Neural progenitor cell (in vitro differentiated cells): ENCODE results near the gene MAMDC4. TPM values are rescaled to one million over a fixed set of nuclear protein-coding genes. Genes with fewer than 3 reads are reported as not detected.

Experiments used
- DNase-seq: peaks from one replicate; pipeline ENCODE4 v3.0.0-alpha.2; 2016; ENCODE audit warnings: low spot score
- H2AFZ ChIP-seq: fragments of 200-600 bp; sonication (generic); replicated peaks from 2 replicates; pipeline ENCODE4 v1.6.1; 2016; ENCODE audit warnings: antibody characterized with exemption
- H3F3A ChIP-seq: fragments of 200-600 bp; sonication (generic); 2 replicates; pipeline ENCODE4 v1.6.1; 2016; ENCODE audit warnings: antibody characterized with exemption, low read depth
- H3K27ac ChIP-seq: fragments of 200-600 bp; sonication (generic); 2 replicates; pipeline ENCODE4 v1.5.1; 2016; ENCODE audit warnings: mild to moderate bottlenecking
- H3K27me3 ChIP-seq: fragments of 200-600 bp; sonication (generic); 2 replicates; pipeline ENCODE4 v1.6.1; 2016; ENCODE audit warnings: mild to moderate bottlenecking, moderate library complexity
- H3K36me3 ChIP-seq: fragments of 200-600 bp; sonication (generic); 2 replicates; pipeline ENCODE4 v1.5.1; 2016
- H3K4me1 ChIP-seq: fragments of 200-600 bp; sonication (generic); 2 replicates; pipeline ENCODE4 v1.6.1; 2016; ENCODE audit warnings: mixed run types
- H3K4me2 ChIP-seq: fragments of 200-600 bp; sonication (generic); 2 replicates; pipeline ENCODE4 v1.6.1; 2016
- H3K4me3 ChIP-seq: fragments of 200-600 bp; sonication (generic); 2 replicates; pipeline ENCODE4 v1.5.1; 2016
- H3K79me2 ChIP-seq: fragments of 200-600 bp; sonication (generic); 2 replicates; pipeline ENCODE4 v1.6.1; 2016; ENCODE audit warnings: low read depth
- H3K9ac ChIP-seq: fragments of 200-600 bp; sonication (generic); 2 replicates; pipeline ENCODE4 v1.6.1; 2016
- H3K9me3 ChIP-seq: fragments of 200-600 bp; sonication (generic); 2 replicates; pipeline ENCODE4 v1.5.1; 2016; ENCODE audit warnings: low read depth
- H4K20me1 ChIP-seq: fragments of 200-600 bp; sonication (generic); 2 replicates; pipeline ENCODE4 v1.6.1; 2016; ENCODE audit warnings: low read depth
- H3K27ac Mint-ChIP-seq: 3 replicates; pipeline ENCODE4 v1.8.0; 2021; ENCODE audit warnings: mixed read lengths
- H3K27me3 Mint-ChIP-seq: 2 replicates; pipeline ENCODE4 v1.8.0; 2022; ENCODE audit warnings: low read depth, mild to moderate bottlenecking, inconsistent platforms, moderate library complexity, mixed read lengths; ENCODE audit not compliant: insufficient read depth
- H3K36me3 Mint-ChIP-seq: 3 replicates; pipeline ENCODE4 v1.8.0; 2021; ENCODE audit warnings: mixed read lengths
- H3K4me1 Mint-ChIP-seq: 3 replicates; pipeline ENCODE4 v1.8.0; 2021; ENCODE audit warnings: mixed read lengths
- H3K4me3 Mint-ChIP-seq: 3 replicates; pipeline ENCODE4 v1.8.0; 2021; ENCODE audit warnings: mild to moderate bottlenecking, moderate library complexity, mixed read lengths
- H3K9me3 Mint-ChIP-seq: 3 replicates; pipeline ENCODE4 v1.8.0; 2020; ENCODE audit warnings: mixed read lengths
- CTCF ChIP-seq: fragments of 200-600 bp; sonication (generic); IDR thresholded peaks from 2 replicates; pipeline ENCODE4 v1.5.1; 2017; ENCODE audit warnings: antibody characterized with exemption, mild to moderate bottlenecking
- EZH2 ChIP-seq: fragments of 200-600 bp; sonication (generic); IDR thresholded peaks from 2 replicates; pipeline ENCODE4 v1.6.1; 2017; ENCODE audit warnings: antibody characterized with exemption, mild to moderate bottlenecking, moderate library complexity
- EZH2phosphoT487 ChIP-seq: fragments of 200-600 bp; sonication (generic); IDR thresholded peaks from 2 replicates; pipeline ENCODE4 v1.6.1; 2017; ENCODE audit warnings: antibody characterized with exemption
- total RNA-seq: library from RNA; depleted of rRNA; stranded (reverse); fragments of >200 nt; gene quantifications from 2 replicates; pipeline ENCODE4 v1.2.3, GENCODE V29; 2015; ENCODE audit warnings: low replicate concordance

MAMDC4 gene
- total RNA-seq, 1 donor from 2014 or later = 2.6 TPM

GRCh38 chr9:136826703-136827582 lies 25.2 kb upstream of the MAMDC4 start:
- no peaks in the 10 kb centered on the region for H3K9me3 ChIP-seq
- Mint-ChIP-seq H3K36me3 (peaks cover 8% of the 10 kb centered on the region), H3K4me3 (no peak overlapping the region), H3K9me3 (no peaks in the 10 kb centered on the region), H3K27me3 (peaks cover 6% of the 10 kb centered on the region), H3K4me1 (peaks cover 2% of the 10 kb centered on the region), H3K27ac (no peak overlapping the region)
- no peak overlapping the region for H3K9ac ChIP-seq
- no peaks in the 10 kb centered on the region for H3K27me3 ChIP-seq
- no peak overlapping the region for H3K4me3 ChIP-seq
- H4K20me1 ChIP-seq = peaks cover 36% of the 10 kb centered on the region
- TF ChIP-seq EZH2phosphoT487 (no peak), CTCF (no peak), EZH2 (no peak)
- no peak overlapping the region for H3K27ac ChIP-seq
- H3F3A ChIP-seq = no peaks in the 10 kb centered on the region
- no peak overlapping the region for H3K4me2 ChIP-seq
- H2AFZ ChIP-seq = no peak overlapping the region
- peaks cover under 1% of the 10 kb centered on the region for H3K4me1 ChIP-seq
- no peak for DNase-seq
- peaks cover 8% of the 10 kb centered on the region for H3K79me2 ChIP-seq
- no peaks in the 10 kb centered on the region for H3K36me3 ChIP-seq

GRCh38 chr9:136827794-136828473 lies 24.2 kb upstream of the MAMDC4 start:
- no peak overlapping the region for H3K4me3 Mint-ChIP-seq
- H3K79me2 ChIP-seq = peaks cover 6% of the 10 kb centered on the region
- peaks cover 8% of the 10 kb centered on the region for H3K27me3 Mint-ChIP-seq
- no peak for TF ChIP-seq CTCF
- no peak for TF ChIP-seq EZH2
- TF ChIP-seq EZH2phosphoT487 = no peak
- no peaks in the 10 kb centered on the region for H3K9me3 Mint-ChIP-seq
- H3K4me1 Mint-ChIP-seq = peaks cover 2% of the 10 kb centered on the region
- H3K4me1 ChIP-seq = no peaks in the 10 kb centered on the region
- no peaks in the 10 kb centered on the region for H3K36me3 ChIP-seq
- H3K27ac Mint-ChIP-seq = no peak overlapping the region
- H3K4me3 ChIP-seq = no peak overlapping the region
- H4K20me1 ChIP-seq = peaks cover 27% of the 10 kb centered on the region
- H3K9me3 ChIP-seq = no peaks in the 10 kb centered on the region
- no peaks in the 10 kb centered on the region for H3F3A ChIP-seq
- H3K4me2 ChIP-seq = no peak overlapping the region
- H3K27ac ChIP-seq = no peak overlapping the region
- H3K27me3 ChIP-seq = no peaks in the 10 kb centered on the region
- H3K9ac ChIP-seq = no peak overlapping the region
- DNase-seq = no peak
- no peak overlapping the region for H2AFZ ChIP-seq
- H3K36me3 Mint-ChIP-seq = peaks cover 10% of the 10 kb centered on the region

- Histone ChIP-seq H3K4me2 (no peak overlapping the region), H4K20me1 (peaks cover 21% of the 10 kb centered on the region), H3K4me3 (no peak overlapping the region), H2AFZ (no peak overlapping the region), H3K27ac (no peak overlapping the region), H3K9me3 (no peaks in the 10 kb centered on the region), H3K9ac (no peak overlapping the region), H3K27me3 (no peaks in the 10 kb centered on the region), H3F3A (no peaks in the 10 kb centered on the region), H3K79me2 (peaks cover under 1% of the 10 kb centered on the region), H3K36me3 (no peaks in the 10 kb centered on the region), H3K4me1 (no peaks in the 10 kb centered on the region)
- Mint-ChIP-seq H3K4me1 (peaks cover 2% of the 10 kb centered on the region), H3K4me3 (no peak overlapping the region), H3K9me3 (no peaks in the 10 kb centered on the region), H3K27me3 (peaks cover 8% of the 10 kb centered on the region), H3K27ac (no peak overlapping the region), H3K36me3 (peaks cover 7% of the 10 kb centered on the region)
- no peak for DNase-seq
- TF ChIP-seq CTCF = no peak
- TF ChIP-seq EZH2 = no peak
- no peak for TF ChIP-seq EZH2phosphoT487
Observed at GRCh38 chr9:136828474-136829140, 23.5 kb upstream of the MAMDC4 start.
